T-helper 17 cell (primary cell): ENCODE data around the gene CD5L. TPM values are rescaled to one million over a fixed set of nuclear protein-coding genes. Genes with fewer than 3 reads are reported as not detected.
A peak's percentile ranks its signal among the peaks of the same experiment; 100 is the strongest.

ENCODE experiments used
- ATAC-seq: fragments of 150-1000 bp; cut with Tn5 transposase; 2 replicates; pipeline ENCODE4 v1.10.0; 2021; ENCODE audit warnings: mild to moderate bottlenecking, moderate library complexity
- DNase-seq, 3 donors: peaks; one replicate each; pipeline versions ENCODE4 v3.0.0 to v3.0.0-alpha.2; 2020 to 2021
- H3K9me3 ChIP-seq: one replicate; pipeline ENCODE4 v1.7.0; 2013; ENCODE audit warnings: low read length, mild to moderate bottlenecking; ENCODE audit not compliant: control insufficient read depth, poor library complexity, severe bottlenecking
- H3K27ac Mint-ChIP-seq: one replicate; pipeline ENCODE4 v1.8.0; 2022; ENCODE audit warnings: mild to moderate bottlenecking, moderate library complexity, mixed read lengths
- H3K27me3 Mint-ChIP-seq: one replicate; pipeline ENCODE4 v1.8.0; 2022; ENCODE audit warnings: mixed read lengths
- H3K36me3 Mint-ChIP-seq: one replicate; pipeline ENCODE4 v1.8.0; 2022; ENCODE audit warnings: low read depth, mixed read lengths
- H3K4me1 Mint-ChIP-seq: one replicate; pipeline ENCODE4 v1.8.0; 2022; ENCODE audit warnings: mild to moderate bottlenecking, mixed read lengths
- H3K4me3 Mint-ChIP-seq: one replicate; pipeline ENCODE4 v1.8.0; 2022; ENCODE audit warnings: mild to moderate bottlenecking, moderate library complexity, mixed read lengths
- total RNA-seq, 4 donors: library from RNA in 2 of 4; stranded (reverse) in 2 of 4; gene quantifications; one replicate each; pipeline ENCODE4 v1.2.3 and lab custom pipeline; 2022 to 2026

Gene CD5L
- total RNA-seq, 2 donors from 2014 or later, result not detected

GRCh38 chr1:157834430-157834829 is 7.2 kb downstream of the CD5L start:
- DNase-seq (no peak), ATAC-seq (no peak)
- no peak overlapping the region for H3K4me3 Mint-ChIP-seq
- no peak overlapping the region for H3K27ac Mint-ChIP-seq
- no peaks in the 10 kb centered on the region for H3K4me1 Mint-ChIP-seq
- peaks cover 23% of the 10 kb centered on the region for H3K27me3 Mint-ChIP-seq
- H3K36me3 Mint-ChIP-seq, result no peaks in the 10 kb centered on the region
- H3K9me3 ChIP-seq, result no peaks in the 10 kb centered on the region

- no peak for DNase-seq
- H3K9me3 ChIP-seq, result no peaks in the 10 kb centered on the region
- Mint-ChIP-seq H3K36me3 (no peaks in the 10 kb centered on the region), H3K4me3 (no peak overlapping the region), H3K27ac (no peak overlapping the region), H3K4me1 (no peaks in the 10 kb centered on the region), H3K27me3 (peaks cover 23% of the 10 kb centered on the region)
- ATAC-seq, result no peak
Observed at GRCh38 chr1:157833145-157833544, 8.5 kb downstream of the CD5L start.

- H3K9me3 ChIP-seq, result no peaks in the 10 kb centered on the region
- H3K36me3 Mint-ChIP-seq, result no peaks in the 10 kb centered on the region
- DNase-seq (no peak), ATAC-seq (no peak)
- H3K4me1 Mint-ChIP-seq, result no peaks in the 10 kb centered on the region
- no peak overlapping the region for H3K27ac Mint-ChIP-seq
- H3K27me3 Mint-ChIP-seq, result peaks cover 20% of the 10 kb centered on the region
- no peak overlapping the region for H3K4me3 Mint-ChIP-seq
Observed at GRCh38 chr1:157831968-157832626, 9.5 kb downstream of the CD5L start.

- H3K27ac Mint-ChIP-seq, result no peak overlapping the region
- DNase-seq (no peak), ATAC-seq (no peak)
- no peak overlapping the region for H3K4me3 Mint-ChIP-seq
- H3K9me3 ChIP-seq, result no peaks in the 10 kb centered on the region
- no peaks in the 10 kb centered on the region for H3K4me1 Mint-ChIP-seq
- no peaks in the 10 kb centered on the region for H3K36me3 Mint-ChIP-seq
- peaks cover 12% of the 10 kb centered on the region for H3K27me3 Mint-ChIP-seq
Observed at GRCh38 chr1:157830887-157831286, 10.7 kb downstream of the CD5L start.

GRCh38 chr1:157829711-157830110 is 11.9 kb downstream of the CD5L start:
- Mint-ChIP-seq H3K4me1 (no peaks in the 10 kb centered on the region), H3K36me3 (no peaks in the 10 kb centered on the region), H3K27ac (no peak overlapping the region), H3K4me3 (no peak overlapping the region), H3K27me3 (peaks cover 10% of the 10 kb centered on the region)
- H3K9me3 ChIP-seq, result no peaks in the 10 kb centered on the region
- DNase-seq, result no peak
- ATAC-seq, result no peak

- no peak overlapping the region for H3K4me3 Mint-ChIP-seq
- ATAC-seq, result no peak
- no peak for DNase-seq
- H3K27me3 Mint-ChIP-seq, result peaks cover 10% of the 10 kb centered on the region
- H3K9me3 ChIP-seq, result no peaks in the 10 kb centered on the region
- no peaks in the 10 kb centered on the region for H3K36me3 Mint-ChIP-seq
- no peaks in the 10 kb centered on the region for H3K4me1 Mint-ChIP-seq
- H3K27ac Mint-ChIP-seq, result no peak overlapping the region
Observed at GRCh38 chr1:157829210-157829609, 12.4 kb downstream of the CD5L start.

GRCh38 chr1:157820299-157820698 is 21.3 kb downstream of the CD5L start:
- DNase-seq (no peak), ATAC-seq (no peak)
- no peaks in the 10 kb centered on the region for H3K4me1 Mint-ChIP-seq
- no peak overlapping the region for H3K27ac Mint-ChIP-seq
- H3K4me3 Mint-ChIP-seq, result no peak overlapping the region
- no peaks in the 10 kb centered on the region for H3K36me3 Mint-ChIP-seq
- no peaks in the 10 kb centered on the region for H3K27me3 Mint-ChIP-seq
- no peaks in the 10 kb centered on the region for H3K9me3 ChIP-seq

GRCh38 chr1:157819896-157820295 is 21.7 kb downstream of the CD5L start, which contains the start of gene FCRL1:
TSS of gene FCRL1 (minus strand) at chr1:157820120. CDS start at chr1:157820037, 83 bp downstream.
- ATAC-seq (peak; percentile 55), DNase-seq (no peak)
- no peaks in the 10 kb centered on the region for H3K9me3 ChIP-seq
- no peaks in the 10 kb centered on the region for H3K27me3 Mint-ChIP-seq
- no peaks in the 10 kb centered on the region for H3K4me1 Mint-ChIP-seq
- H3K27ac Mint-ChIP-seq, result no peak within 1 kb of the TSS
- no peaks in the 10 kb centered on the region for H3K36me3 Mint-ChIP-seq
- H3K4me3 Mint-ChIP-seq, result no peak within 1 kb of the TSS

GRCh38 chr1:157819215-157819614 is 22.4 kb downstream of the CD5L start:
- Mint-ChIP-seq H3K36me3 (no peaks in the 10 kb centered on the region), H3K27ac (no peak overlapping the region), H3K4me1 (no peaks in the 10 kb centered on the region), H3K27me3 (no peaks in the 10 kb centered on the region), H3K4me3 (no peak overlapping the region)
- ATAC-seq (no peak), DNase-seq (no peak)
- no peaks in the 10 kb centered on the region for H3K9me3 ChIP-seq

GRCh38 chr1:157813269-157813668 is 28.3 kb downstream of the CD5L start:
- H3K36me3 Mint-ChIP-seq, result no peaks in the 10 kb centered on the region
- H3K27ac Mint-ChIP-seq, result no peak overlapping the region
- H3K4me1 Mint-ChIP-seq, result no peaks in the 10 kb centered on the region
- H3K9me3 ChIP-seq, result no peaks in the 10 kb centered on the region
- no peaks in the 10 kb centered on the region for H3K27me3 Mint-ChIP-seq
- ATAC-seq (no peak), DNase-seq (no peak)
- no peak overlapping the region for H3K4me3 Mint-ChIP-seq

- Mint-ChIP-seq H3K27me3 (peaks cover 25% of the 10 kb centered on the region), H3K36me3 (no peaks in the 10 kb centered on the region), H3K4me3 (no peak overlapping the region), H3K27ac (no peak overlapping the region), H3K4me1 (no peaks in the 10 kb centered on the region)
- no peaks in the 10 kb centered on the region for H3K9me3 ChIP-seq
- ATAC-seq, result peak; percentile 84
- DNase-seq, result no peak
Observed at GRCh38 chr1:157806431-157807149, 35.0 kb downstream of the CD5L start.

GRCh38 chr1:157803851-157804250 is 37.8 kb downstream of the CD5L start:
- Mint-ChIP-seq H3K4me1 (no peaks in the 10 kb centered on the region), H3K4me3 (no peak overlapping the region), H3K36me3 (no peaks in the 10 kb centered on the region), H3K27ac (no peak overlapping the region), H3K27me3 (peaks cover 25% of the 10 kb centered on the region)
- no peaks in the 10 kb centered on the region for H3K9me3 ChIP-seq
- DNase-seq (no peak), ATAC-seq (no peak)

GRCh38 chr1:157799996-157800395 is 41.6 kb downstream of the CD5L start:
- Mint-ChIP-seq H3K36me3 (no peaks in the 10 kb centered on the region), H3K4me3 (no peak overlapping the region), H3K27ac (no peak overlapping the region), H3K27me3 (no peaks in the 10 kb centered on the region), H3K4me1 (no peaks in the 10 kb centered on the region)
- no peak for ATAC-seq
- H3K9me3 ChIP-seq, result no peaks in the 10 kb centered on the region
- DNase-seq, result no peak

GRCh38 chr1:157798211-157798610 is 43.4 kb downstream of the CD5L start:
- DNase-seq, result no peak
- Mint-ChIP-seq H3K27ac (no peak overlapping the region), H3K36me3 (no peaks in the 10 kb centered on the region), H3K4me1 (no peaks in the 10 kb centered on the region), H3K4me3 (no peak overlapping the region), H3K27me3 (no peaks in the 10 kb centered on the region)
- no peaks in the 10 kb centered on the region for H3K9me3 ChIP-seq
- no peak for ATAC-seq
